AG09309 (cell line): ENCODE data around the gene TRAM2.

Experiments used
- DNase-seq: peaks from one replicate; pipeline ENCODE4 v3.0.0-alpha.2; 2010; ENCODE audit warnings: low read depth
- H3K4me3 ChIP-seq: 2 replicates; pipeline ENCODE4 v1.5.1; 2011; ENCODE audit warnings: mild to moderate bottlenecking, low read depth, low read length, moderate library complexity; ENCODE audit not compliant: control insufficient read depth
- TF ChIP-seq, protein P1 (sequence below): IDR thresholded peaks from 2 replicates; pipeline ENCODE4 v1.5.1; 2011; ENCODE audit warnings: mild to moderate bottlenecking, low read depth, low read length, inconsistent platforms; ENCODE audit not compliant: insufficient read depth, control insufficient read depth; ENCODE audit errors: missing control alignments

The TRAM2 gene

DNA sequence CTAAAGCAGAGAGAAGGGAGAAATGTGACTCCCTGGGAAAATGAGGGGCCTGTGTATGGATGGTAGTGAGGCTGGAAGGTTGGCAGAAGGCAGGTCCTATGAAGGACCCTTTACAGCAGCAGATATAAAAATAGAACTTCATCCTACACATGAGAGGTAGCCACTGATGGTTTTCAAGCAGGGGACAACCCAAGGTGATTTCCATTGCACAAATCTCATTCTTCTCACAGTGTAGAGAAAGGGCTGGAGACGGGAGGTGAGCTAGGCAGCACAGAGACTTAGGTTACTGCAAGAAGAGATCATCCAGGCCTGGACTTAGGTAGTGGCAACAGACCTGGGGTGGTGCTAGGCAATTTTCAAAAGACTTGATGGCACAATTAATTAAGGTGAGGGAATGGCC, 30.7 kb downstream of the TRAM2 start:
- TF ChIP-seq, protein P1, sequence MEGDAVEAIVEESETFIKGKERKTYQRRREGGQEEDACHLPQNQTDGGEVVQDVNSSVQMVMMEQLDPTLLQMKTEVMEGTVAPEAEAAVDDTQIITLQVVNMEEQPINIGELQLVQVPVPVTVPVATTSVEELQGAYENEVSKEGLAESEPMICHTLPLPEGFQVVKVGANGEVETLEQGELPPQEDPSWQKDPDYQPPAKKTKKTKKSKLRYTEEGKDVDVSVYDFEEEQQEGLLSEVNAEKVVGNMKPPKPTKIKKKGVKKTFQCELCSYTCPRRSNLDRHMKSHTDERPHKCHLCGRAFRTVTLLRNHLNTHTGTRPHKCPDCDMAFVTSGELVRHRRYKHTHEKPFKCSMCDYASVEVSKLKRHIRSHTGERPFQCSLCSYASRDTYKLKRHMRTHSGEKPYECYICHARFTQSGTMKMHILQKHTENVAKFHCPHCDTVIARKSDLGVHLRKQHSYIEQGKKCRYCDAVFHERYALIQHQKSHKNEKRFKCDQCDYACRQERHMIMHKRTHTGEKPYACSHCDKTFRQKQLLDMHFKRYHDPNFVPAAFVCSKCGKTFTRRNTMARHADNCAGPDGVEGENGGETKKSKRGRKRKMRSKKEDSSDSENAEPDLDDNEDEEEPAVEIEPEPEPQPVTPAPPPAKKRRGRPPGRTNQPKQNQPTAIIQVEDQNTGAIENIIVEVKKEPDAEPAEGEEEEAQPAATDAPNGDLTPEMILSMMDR = no peak
- H3K4me3 ChIP-seq = no peak overlapping the region
- DNase-seq = no peak

DNA sequence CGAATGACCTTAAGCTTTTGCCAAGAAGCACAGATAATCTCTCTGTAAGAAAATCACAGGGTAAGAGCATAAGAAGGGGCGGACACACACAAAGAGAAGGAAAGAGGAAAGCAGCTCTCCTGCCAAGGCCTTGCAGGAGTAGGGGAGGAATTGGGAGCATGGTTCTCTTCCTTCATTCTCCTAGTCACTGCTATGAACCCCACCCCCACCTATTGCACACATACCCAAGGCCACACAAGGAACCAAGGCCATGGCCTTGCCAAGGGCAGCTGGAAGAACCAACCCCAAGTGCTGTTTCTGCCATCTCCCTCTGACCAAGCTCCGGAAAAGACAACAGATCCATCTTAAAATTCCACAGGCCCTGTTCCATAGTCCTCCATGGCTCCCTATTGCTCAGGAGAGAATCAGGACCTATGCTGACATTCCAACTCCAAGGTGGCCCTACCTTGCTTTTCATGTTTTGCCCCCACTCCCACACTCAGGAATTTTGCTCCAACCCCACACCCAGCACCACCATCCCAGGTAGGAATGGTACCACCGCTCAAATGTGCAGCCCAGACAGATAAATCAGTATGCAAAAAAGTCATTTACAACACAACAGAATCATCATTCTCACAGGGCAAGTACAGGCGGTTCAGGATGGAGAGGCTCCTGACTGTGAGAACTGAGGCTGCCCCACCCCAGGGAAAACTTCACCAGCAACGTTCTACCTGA, 31.3 kb downstream of the TRAM2 start:
- H3K4me3 ChIP-seq = no peak overlapping the region
- TF ChIP-seq, protein P1 = no peak
- DNase-seq = no peak

DNA sequence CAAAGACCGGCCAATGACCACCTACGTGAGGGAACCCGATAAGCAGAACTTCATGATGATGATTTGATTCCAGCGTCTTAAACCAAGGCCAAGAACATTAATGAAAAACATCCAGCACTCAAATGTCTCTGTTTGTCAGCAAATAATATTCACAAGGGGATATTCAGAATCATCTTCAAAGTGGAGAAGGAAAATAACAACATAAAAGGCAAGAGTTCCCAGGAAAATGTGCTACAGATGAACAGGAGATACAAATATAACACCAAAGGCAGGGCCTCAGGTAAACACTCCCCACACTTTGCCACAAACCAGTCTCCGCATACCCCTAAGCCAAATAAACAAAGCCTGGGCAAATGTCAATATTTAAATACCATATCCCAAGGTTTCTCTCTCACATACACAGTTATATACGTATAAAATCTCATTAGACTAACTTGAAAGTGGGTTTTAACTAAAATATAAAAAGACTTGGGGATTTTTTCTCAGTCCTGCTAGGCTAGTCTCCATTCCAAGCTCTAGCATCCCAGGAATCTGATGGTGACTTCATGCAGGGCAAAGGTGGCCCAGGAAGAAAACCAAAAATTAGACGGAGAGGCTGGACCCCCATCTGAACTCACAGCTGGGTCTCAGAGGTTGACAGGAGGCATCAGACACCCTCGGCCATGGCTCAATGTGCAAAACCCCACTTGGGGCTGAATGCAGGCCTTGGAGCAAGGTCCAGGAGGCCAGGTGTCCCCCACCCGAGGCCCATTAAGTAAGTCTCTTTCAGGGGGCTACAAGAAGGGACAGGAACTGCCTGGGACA, 32.1 kb downstream of the TRAM2 start:
- DNase-seq = no peak
- H3K4me3 ChIP-seq = no peak overlapping the region
- TF ChIP-seq, protein P1 = no peak

GRCh38 chr6:52543729-52544601, 32.9 kb downstream of the TRAM2 start:
- TF ChIP-seq, protein P1 = no peak
- DNase-seq = no peak
- no peak overlapping the region for H3K4me3 ChIP-seq

DNA sequence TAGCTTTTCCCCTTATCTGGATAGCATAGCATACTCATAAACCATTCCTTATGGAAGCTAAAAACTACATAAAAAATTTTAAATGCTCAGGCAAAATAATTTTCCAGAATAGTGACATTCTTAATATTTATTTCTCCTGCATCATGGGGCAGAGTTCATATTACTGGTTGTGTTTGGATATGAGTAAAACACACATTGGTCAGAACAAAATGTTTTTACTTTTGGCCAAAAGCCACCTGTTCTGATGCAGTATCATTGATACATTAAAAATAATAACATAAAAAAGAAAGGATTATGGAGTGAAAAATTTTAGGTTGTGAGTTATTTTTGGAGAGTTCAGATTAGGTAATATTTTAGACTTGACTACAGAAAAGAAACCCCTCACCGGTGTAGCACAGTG, 33.6 kb downstream of the TRAM2 start:
- no peak for DNase-seq
- no peak overlapping the region for H3K4me3 ChIP-seq
- TF ChIP-seq, protein P1 = no peak

DNA sequence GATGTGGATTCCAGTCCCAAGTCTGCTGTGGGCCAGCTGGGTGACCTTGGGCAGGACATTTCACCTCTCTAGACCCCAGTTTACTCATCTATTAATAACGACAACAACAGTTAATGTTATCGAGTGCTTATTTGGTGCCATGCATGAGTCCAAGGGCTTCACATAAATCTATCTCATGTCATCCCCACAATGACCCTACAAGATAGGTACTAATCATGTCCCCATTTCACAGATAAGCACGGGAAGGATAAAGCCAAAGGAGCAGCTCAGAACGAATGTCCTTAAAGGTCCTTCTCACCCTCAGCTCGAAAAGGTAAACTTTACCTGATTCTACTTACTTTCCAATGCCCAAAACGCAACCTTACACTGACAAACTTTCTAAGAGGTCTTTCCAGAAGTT, 35.7 kb downstream of the TRAM2 start:
- TF ChIP-seq, protein P1 = no peak
- no peak overlapping the region for H3K4me3 ChIP-seq
- no peak for DNase-seq
